Measurements from ENCODE around the gene ELN. TPM values are rescaled to one million over a fixed set of nuclear protein-coding genes. Genes with fewer than 3 reads are reported as not detected.

ELN gene
- total and polyA plus RNA-seq, 9 of the 15 experiments (the other 6 are each of a cell fraction or from before 2014, with no cell fraction given), result 0.20 TPM; not detected in 8

DNA sequence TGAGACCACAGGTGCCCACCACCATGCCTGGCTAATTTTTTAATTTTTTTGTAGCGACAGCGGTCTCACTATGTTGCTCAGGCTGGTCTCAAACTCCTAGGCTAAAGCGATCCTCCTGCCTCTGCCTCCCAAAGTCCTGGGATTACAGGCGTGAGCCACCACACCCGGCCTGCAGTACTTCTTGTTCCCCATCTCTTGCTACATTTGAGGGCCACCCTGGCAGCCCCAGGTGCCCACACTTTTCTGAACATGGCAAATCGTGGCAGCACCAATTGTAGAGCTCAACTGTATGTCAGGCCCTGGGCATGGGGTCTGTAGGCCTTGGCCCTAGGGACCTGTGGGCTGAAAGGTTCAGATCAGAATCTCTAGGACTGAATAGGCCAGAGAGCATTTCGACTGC is 30.5 kb downstream of the ELN start:
- in situ Hi-C loops (cut with MboI), result no loop called here
- Histone ChIP-seq H3K4me3 (no peak overlapping the region), H4K20me1 (replicated peaks; ENCODE audit: control insufficient read depth, insufficient read depth, low read length) (peaks cover 13% of the 10 kb centered on the region; the same call in 1 of the 2 replicates), H3K9ac (ENCODE audit: insufficient read depth in 1 of 2, low read depth in 2 of 2, low read length in 2 of 2) (no peak overlapping the region), H3K9me3 (replicated peaks; ENCODE audit: control insufficient read depth, insufficient read depth, low read depth, low read length) (no peaks in the 10 kb centered on the region), H2AFZ (ENCODE audit: low read depth, low read length) (no peak overlapping the region), H3K36me3 (ENCODE audit: control insufficient read depth, insufficient read depth, low read length) (no peaks in the 10 kb centered on the region), H3K9me1 (ENCODE audit: control insufficient read depth, insufficient read depth, low read length) (no peaks in the 10 kb centered on the region), H3K27ac (ENCODE audit: extremely low read depth, low read depth, low read length) (no peak overlapping the region), H3K4me2 (ENCODE audit: insufficient read depth, low read length) (no peak overlapping the region), H3K4me1 (replicated peaks in 1 of 2; ENCODE audit: control insufficient read depth in 2 of 2, insufficient read depth in 2 of 2, low read length in 2 of 2) (peaks cover 0 to 23% of the 10 kb centered on the region in 2 experiments; a peak in 2 of 5 replicates), H3K27me3 (ENCODE audit: control insufficient read depth in 2 of 2, insufficient read depth in 2 of 2, low read length in 2 of 2) (peaks cover 36 to 70% of the 10 kb centered on the region in 2 experiments), H3K79me2 (ENCODE audit: control insufficient read depth, insufficient read depth, low read length) (no peaks in the 10 kb centered on the region)
- CTCF ChIA-PET (ENCODE audit: low intra/inter-chr PET ratio), result no interaction called here
- no peak for ATAC-seq
- POLR2A ChIA-PET, result interaction anchor here (0.5 kb wide), 1 partner anchor 117 kb away, joined by 3 read pairs; no protein-coding TSS in a partner anchor
- 6% methylated on average over 7 of the region's 7 CpGs for WGBS (ENCODE audit: insufficient coverage, low coverage, missing lambda C conversion rate)
- no peak for DNase-seq (ENCODE audit: extremely low read depth in 1 of 4, low spot score in 3 of 4)
- no TSS peak for BruUV-seq (replicated peaks)
- no peak for TF ChIP-seq GATAD2B (IDR thresholded peaks at IDR 0.05; ENCODE audit: borderline replicate concordance)
- TF ChIP-seq ZNF75A (CRISPR knock-in tag; IDR thresholded peaks at IDR 0.05), result no peak
- no peak for TF ChIP-seq PHF21A (IDR thresholded peaks at IDR 0.05; ENCODE audit: borderline replicate concordance, low read depth)
- TF ChIP-seq RERE (CRISPR knock-in tag; IDR thresholded peaks at IDR 0.05; ENCODE audit: borderline replicate concordance), result no peak
- TF ChIP-seq, protein P1, sequence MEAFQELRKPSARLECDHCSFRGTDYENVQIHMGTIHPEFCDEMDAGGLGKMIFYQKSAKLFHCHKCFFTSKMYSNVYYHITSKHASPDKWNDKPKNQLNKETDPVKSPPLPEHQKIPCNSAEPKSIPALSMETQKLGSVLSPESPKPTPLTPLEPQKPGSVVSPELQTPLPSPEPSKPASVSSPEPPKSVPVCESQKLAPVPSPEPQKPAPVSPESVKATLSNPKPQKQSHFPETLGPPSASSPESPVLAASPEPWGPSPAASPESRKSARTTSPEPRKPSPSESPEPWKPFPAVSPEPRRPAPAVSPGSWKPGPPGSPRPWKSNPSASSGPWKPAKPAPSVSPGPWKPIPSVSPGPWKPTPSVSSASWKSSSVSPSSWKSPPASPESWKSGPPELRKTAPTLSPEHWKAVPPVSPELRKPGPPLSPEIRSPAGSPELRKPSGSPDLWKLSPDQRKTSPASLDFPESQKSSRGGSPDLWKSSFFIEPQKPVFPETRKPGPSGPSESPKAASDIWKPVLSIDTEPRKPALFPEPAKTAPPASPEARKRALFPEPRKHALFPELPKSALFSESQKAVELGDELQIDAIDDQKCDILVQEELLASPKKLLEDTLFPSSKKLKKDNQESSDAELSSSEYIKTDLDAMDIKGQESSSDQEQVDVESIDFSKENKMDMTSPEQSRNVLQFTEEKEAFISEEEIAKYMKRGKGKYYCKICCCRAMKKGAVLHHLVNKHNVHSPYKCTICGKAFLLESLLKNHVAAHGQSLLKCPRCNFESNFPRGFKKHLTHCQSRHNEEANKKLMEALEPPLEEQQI (IDR thresholded peaks at IDR 0.05), result no peak
- TF ChIP-seq GATAD2A (IDR thresholded peaks at IDR 0.05), result no peak
- TF ChIP-seq BRF2 (IDR thresholded peaks at IDR 0.05; ENCODE audit: borderline replicate concordance, insufficient read depth, insufficient read length), result no peak
- TF ChIP-seq KDM1A (IDR thresholded peaks at IDR 0.05), result no peak
- intact Hi-C loops (cut with micrococcal nuclease), result no loop called here
- FAIRE-seq, result no peak
